ENCODE results near the gene BCL2L12.

DNA sequence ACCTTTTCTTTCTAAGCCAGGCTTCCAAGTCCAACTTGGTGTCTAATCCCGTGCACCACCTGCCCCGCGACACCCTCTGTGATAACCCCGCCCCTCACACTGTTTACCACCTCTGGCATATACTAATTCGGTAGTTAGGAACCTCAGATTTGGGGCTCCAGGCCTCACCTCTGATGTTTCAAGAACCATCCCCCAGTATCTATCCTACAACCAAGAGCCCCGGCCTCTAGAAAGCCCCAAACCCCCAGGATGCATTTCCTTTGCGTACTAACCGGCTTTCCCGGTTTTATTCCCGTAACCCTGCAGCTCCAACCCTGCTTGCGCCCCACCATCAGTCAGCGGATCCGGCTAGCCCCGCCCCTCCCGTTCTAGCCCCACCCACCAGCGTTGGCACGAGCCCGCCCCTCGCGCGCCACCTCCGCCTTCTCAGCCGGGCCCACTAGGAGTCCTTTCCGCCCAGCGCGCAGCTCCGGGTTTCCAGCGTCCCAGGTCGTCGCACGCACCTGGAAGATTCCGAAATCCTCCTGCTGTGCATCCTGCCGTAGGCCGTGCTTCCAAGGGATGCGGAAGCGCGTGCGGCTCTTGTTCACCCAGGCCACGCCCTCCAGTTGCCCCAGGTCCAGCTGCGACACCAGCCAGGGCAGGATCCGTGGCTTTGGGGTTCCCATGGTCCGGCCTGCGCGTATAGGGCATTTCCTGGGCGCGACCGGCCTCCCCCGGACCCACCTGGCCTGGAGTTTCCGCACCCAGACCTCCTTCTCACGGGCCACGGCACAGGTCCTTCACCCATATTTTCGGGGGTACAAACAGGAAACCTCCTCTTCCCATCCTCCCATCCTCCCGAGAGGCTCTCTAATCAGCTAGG is 1.3 kb upstream of the BCL2L12 start:
- TF ChIP-seq EZH2 (IDR thresholded peaks at IDR 0.05; ENCODE audit: insufficient read depth, low read length) (no peak), CTCF (IDR thresholded peaks at IDR 0.05; ENCODE audit: insufficient read depth, low read depth, low read length) (no peak)
